HG02571 (cell line): ENCODE measurements around the gene MAP2K3.
"Not testable (repeated sequence)": the region's sequence is repeated elsewhere in the genome, so short reads cannot be mapped to it uniquely, and the experiment has no call there.

Experiments used
- ATAC-seq: cut with Tn5 transposase; IDR thresholded peaks from one replicate; pipeline ENCODE4 v1.9.1; 2021; ENCODE audit warnings: mild to moderate bottlenecking, moderate library complexity; ENCODE audit not compliant: unreplicated experiment

The MAP2K3 gene

DNA sequence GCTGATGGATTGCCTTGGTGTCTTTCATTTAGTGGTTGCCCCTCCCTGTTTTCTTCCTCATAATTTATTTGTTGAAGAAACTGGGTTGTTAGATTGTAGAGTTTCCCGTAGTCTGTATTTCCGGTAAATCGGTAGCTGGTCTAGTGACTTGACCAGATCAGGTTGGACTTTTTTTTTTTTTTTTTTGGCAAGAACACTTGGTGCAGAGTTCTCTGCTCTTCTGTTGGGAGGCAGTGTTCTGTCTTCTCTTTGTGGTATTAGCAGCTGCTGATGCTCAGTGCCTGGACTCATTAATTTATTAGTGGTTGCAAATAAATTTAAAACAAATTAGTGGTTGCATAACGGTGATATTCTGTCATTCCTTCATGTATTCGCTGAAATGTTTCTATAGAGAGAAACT is 40.2 kb downstream of the MAP2K3 start:
- ATAC-seq: not testable (repeated sequence)

DNA sequence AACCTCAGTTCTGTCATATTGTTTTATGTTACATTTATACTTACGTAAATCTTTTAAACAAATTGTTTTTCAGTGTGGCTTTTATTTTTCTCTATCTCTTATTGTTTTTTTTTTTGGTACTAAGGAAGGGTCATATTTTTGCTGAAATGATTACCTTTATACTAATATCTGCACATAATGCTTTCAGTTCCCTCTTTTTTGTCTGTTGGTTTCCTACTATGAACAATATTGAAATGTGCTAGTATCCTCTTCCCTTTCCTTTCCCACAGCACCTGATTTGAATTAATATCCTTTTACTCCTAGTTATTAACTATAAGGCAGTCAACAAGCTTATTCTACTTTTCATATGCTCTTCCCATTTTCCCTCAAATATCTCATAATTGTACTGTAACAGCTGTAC is 43.4 kb downstream of the MAP2K3 start:
- ATAC-seq: not testable (repeated sequence)

- not testable (repeated sequence) for ATAC-seq
Observed at GRCh38 chr17:21328778-21329177, 44.3 kb downstream of the MAP2K3 start.

DNA sequence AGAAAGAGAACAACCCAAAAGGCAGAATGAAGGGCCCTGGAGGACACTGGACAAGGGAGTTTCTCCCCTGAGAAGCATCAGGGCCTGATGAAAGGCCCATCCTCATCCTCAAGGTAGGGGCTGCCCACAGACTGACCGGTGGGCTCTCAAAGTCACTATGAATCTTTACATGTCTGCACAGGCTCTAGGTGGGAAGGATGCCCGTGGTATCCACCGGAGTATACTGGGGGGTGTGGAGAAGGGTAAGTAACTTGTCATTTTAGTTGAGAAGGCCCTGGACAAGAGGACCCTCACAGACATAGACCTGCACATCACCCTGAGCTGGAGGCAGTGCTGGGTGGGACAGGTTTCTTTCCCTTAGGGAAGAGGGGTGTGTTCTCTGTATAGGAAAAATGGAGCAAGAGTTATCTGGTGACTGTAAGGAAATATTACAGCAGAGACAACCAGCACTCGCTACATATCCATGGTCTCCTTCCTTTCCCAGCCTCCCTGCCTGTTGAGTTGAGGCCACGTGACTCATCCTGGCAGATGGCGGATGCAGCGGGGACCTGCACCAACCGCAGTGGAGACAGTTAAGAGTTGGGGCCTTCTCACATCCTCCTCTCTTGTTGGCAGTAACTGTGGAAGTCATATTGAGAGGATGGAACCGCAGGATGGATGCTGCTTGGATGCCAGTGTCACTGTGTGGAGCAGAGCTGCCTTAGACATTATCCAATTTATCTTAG is 46.1 kb downstream of the MAP2K3 start:
- ATAC-seq: no peak

GRCh38 chr17:21336541-21337294 is 52.2 kb downstream of the MAP2K3 start:
- ATAC-seq: not testable (repeated sequence)

- ATAC-seq: not testable (repeated sequence)
Observed at GRCh38 chr17:21337981-21338625, 53.6 kb downstream of the MAP2K3 start.

DNA sequence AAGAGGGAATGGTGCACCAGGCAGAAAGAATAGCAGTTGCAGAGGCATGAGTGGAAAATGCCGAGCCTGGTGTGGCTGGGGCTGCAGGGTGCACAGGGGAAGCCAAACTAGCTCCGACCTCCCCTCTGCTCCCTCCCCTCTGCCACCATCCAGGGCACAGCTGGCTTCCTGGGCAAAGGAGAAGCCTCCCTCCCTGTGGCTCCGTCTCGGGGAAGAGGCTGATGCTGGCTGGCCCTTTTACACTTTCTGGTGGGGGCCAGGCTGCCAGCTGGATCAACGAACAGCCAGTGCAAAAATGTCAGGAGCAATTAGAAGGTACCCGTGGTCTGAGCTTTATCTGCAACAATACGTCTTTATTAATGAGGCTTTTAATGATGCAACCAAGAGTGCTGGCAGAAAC is 54.5 kb downstream of the MAP2K3 start:
- no peak for ATAC-seq

GRCh38 chr17:21339571-21339970 is 55.1 kb downstream of the MAP2K3 start:
- not testable (repeated sequence) for ATAC-seq

DNA sequence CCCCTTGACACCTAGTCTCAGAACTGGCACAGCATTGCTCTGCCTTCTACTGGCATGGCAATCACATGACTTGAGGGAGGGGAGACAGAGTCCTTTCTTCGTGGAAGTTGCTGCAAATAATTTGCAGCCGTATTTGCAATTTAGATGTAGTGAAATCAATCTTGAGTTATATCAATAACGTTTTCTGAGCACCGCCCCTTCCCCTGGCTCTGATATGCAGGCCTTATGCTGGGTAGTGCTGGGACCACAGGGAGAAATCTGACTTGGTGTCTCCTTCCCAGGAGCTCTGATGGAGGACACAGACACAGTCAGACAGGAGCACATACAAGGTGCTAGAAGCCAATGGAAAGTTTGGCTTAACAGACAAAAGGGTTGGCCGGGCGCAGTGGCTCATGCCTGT is 55.9 kb downstream of the MAP2K3 start:
- not testable (repeated sequence) for ATAC-seq

DNA sequence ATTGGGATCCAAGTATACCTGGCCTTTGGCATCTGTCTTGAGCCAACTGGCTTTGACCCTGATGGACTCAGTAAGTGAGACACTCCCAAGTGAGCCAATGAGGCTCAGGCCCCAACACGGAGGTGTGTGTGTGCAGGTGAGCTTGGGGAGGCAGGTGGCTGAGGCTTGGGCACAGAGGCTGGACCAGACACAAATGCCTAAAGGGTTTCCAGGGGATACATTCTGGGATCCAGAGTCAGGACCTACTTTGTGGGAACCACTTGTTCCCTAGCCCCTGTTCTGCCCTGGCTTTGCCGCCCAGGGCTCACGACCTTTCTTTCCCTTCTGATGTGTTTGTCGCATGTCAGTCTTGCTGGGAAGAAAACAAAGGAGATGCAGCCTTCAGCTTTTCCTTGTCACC is 56.8 kb downstream of the MAP2K3 start:
- not testable (repeated sequence) for ATAC-seq

DNA sequence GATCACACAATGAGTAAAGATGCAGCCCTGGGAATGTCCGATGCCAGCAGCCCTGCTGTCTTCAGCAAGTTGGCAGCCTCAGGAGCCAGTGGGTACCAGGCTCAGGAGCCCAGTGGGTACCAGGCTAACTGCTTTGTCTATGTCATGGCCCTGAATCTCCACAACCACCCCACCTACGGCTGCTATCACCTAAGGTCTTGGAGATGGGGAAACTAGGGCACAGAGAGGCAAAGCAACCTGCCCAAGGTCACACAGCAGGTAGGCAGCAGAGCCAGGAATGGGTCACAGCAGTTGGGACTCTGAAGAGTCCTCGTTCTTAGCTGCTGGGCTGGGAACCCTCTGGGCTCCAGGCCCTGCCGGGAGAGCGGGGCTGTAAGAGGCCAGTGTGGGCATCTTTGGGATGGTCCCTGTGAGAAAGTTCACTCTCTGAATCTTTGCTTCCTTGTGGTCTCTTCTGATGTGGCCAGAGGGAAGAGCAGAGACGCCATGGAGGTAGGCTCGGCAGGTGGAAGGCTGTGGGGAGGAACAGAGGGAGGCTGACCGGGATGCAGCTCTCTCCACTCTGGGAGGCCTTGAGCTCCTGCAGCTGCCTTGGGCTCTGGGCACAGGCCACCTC is 57.5 kb downstream of the MAP2K3 start:
- ATAC-seq: not testable (repeated sequence)

DNA sequence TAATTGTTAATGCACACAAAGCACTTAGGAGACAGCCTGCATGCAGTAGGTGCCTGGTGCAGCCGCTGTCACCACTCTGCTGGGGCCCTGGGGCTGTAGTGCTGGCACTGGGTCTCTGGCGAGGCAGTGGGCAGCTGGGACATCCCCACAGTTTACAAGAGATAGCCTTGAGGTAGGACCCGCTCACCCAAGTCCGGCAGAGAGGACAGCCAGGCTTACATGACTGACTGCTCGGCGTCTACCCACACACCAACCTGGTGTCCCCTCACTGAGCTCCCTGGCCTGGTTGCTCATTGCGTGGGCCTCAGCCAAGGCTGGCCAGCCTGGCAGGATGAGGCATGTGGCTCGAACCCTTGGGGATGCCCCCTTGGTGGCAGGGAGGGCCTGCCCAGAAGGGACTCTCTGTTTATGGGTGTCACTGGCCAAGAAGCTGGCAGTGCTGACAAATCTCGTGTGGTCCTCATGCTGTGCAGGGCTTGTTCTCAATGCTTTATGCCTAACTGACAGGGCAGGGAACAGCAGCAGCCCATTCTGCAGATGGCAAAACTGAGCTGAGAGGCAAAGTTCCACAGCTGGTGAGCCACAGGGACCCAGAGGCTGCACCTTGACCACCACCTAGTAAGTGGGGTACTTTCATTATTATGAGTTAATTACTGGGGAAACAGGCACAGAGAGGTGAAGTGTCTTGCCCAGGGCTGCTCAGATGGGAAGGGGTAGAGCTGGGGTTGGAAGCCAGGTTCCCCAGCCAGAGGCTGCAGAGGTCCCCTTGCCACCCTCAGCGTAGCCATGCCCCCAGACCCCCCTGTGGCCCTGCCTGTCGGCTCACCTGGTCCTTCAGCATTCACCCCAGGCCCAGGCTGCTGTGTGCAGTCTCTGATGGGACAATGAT is 58.8 kb downstream of the MAP2K3 start:
- not testable (repeated sequence) for ATAC-seq

- not testable (repeated sequence) for ATAC-seq
Observed at GRCh38 chr17:21344801-21345200, 60.3 kb downstream of the MAP2K3 start.

- no peak for ATAC-seq
Observed at GRCh38 chr17:21345236-21345635, 60.7 kb downstream of the MAP2K3 start.

DNA sequence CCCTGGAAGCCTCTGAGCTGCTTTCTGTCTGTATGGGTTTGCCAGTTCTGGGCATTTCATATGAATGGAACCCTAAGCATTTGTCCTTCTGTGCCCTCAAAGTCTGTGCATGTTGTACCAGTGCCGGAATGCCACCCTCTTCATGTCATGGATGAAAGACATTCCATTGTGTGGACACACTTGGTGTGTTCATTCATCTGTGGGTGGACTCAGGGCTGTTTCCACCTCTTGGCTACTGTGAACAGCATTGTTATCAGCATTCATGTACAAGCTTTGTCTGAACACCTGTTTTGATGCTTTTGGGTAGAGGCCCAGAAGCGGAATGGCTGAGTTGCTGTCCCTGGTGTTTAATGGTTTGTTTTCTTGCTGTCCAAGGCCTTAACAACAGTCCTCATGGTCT is 61.6 kb downstream of the MAP2K3 start:
- not testable (repeated sequence) for ATAC-seq

DNA sequence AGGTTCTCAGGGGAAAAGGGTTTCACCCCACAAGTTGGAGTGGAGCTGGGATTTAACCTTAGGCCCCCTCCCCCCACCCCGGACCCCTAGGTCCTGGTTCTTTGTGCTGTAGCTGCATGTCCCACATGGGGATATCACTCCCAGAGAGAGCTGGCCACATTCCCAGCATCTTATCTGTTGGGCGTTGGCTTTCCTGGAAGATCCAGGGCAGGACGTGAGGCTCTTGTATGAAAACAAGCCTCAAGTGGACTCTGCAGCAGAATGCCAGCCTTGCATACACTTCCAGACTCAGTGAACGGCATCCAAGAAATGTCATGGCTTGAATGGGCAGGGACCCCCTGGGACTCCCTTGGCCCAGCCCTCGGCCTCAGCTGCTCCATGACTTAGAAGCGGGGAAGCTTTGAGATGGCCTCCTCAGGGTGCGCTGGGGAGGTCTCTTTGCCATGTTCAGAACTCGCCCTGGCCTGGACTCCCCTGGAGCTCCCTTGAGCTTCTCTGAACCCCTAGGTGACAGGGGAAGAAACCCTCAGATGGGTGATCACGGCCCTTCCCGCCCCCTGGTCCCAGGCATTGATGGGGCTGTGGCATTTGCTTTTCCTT is 62.2 kb downstream of the MAP2K3 start:
- not testable (repeated sequence) for ATAC-seq

- ATAC-seq: not testable (repeated sequence)
Observed at GRCh38 chr17:21347660-21348059, 63.1 kb downstream of the MAP2K3 start.

DNA sequence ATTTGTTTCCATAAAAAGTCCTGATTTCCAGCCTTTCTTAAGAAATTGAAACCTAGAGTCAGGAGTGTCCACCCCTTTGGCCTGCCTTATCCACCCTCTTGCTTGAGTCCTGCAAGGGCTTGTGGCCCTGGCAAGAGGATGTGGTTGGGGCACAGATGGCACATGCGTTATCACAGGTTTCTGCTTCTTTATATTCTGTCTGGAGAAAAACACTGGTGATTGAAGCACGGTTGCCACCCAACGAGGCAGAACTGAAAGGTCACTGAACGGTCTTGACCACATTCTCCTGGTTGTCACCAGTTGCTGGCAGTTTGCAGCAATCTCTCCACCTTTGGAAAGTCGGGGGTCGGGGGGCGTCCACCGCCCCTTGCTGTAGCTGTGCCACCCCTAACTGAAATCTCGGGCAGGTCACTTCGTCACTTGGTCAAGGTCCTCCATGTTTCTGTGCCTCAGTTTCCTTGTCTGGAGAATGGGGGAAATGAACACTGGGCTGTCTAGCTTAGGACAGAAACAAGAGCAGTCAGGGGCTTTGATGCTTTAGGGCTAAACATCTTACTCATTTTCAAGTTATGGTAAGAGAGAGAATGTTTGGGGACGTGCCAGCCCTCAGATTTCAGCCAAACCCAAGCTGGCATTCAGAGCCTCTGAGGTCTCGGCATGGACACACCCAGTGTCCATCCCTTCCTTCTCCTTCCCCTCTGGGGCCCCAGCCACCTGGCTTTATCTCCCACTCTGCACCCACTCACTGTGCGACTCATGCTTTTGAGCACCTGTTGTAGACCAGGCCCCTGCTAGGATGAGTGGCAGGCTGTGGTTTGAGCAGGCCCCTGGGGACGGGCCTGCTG is 63.8 kb downstream of the MAP2K3 start:
- not testable (repeated sequence) for ATAC-seq

GRCh38 chr17:21348926-21349261 is 64.4 kb downstream of the MAP2K3 start:
- not testable (repeated sequence) for ATAC-seq
